HG03565 (cell line): Measurements from ENCODE around the gene SENP7.
A peak's percentile ranks its signal among the peaks of the same experiment; 100 is the strongest.
"Not testable (repeated sequence)": the region's sequence is repeated elsewhere in the genome, so short reads cannot be mapped to it uniquely, and the experiment has no call there.

Experiments
- ATAC-seq: cut with Tn5 transposase; IDR thresholded peaks from one replicate; pipeline ENCODE4 v1.9.1; 2021; ENCODE audit warnings: mild to moderate bottlenecking, moderate library complexity; ENCODE audit not compliant: unreplicated experiment

Gene SENP7

DNA sequence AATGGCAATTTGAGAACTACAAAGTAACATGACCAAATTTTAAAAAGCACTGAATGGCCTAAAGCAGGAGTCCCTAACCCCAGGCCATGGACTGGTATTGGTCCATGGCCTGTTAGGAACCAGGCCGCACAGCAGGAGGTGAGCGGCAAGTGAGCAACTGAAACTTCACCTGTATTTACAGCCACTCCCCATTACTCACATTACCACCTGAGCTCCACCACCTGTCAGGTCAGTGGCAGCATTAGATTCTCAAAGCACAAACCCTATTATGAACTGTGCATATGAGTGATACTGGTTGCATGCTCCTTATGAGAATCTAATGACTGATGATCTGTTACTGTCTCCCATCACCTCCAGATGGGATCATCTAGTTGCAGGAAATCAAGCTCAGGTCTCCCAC lies 48.8 kb downstream of the SENP7 start:
- ATAC-seq: no peak

DNA sequence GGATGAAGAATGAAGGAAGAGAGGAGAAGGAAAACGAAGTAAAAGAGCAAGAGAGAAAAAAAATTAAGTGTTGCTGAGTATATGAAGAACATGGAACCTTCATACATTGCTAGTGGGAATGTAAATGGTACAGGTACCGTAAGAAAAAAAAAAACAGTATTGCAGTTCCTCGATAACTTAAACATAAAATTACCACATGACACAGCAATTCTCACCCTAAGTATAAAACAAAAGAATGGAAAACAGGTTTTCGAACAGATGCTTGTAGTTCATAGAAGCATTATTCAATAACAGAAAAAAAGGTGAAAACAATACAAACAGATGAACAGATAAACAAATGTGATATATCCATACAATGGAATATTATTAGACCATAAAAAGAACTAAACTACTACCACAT lies 51.6 kb downstream of the SENP7 start:
- no peak for ATAC-seq

DNA sequence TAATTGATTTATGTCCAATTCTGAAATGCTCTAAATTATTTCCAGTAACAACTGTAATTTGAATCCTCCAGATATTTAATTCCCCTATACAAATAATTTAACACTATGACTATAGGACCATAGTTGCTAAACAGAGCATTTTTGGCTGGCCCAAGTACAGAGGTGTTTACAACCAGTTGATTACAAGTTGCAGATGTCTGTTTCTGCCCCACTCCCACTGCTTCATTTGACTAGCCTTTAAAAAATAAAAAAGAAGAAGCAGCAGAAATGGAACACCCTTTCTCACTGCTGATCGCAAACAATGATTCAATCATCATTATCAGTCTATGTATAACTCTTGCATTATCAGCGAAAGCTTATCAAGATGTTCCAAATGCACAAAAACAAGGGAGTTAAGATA lies 54.6 kb downstream of the SENP7 start:
- no peak for ATAC-seq

DNA sequence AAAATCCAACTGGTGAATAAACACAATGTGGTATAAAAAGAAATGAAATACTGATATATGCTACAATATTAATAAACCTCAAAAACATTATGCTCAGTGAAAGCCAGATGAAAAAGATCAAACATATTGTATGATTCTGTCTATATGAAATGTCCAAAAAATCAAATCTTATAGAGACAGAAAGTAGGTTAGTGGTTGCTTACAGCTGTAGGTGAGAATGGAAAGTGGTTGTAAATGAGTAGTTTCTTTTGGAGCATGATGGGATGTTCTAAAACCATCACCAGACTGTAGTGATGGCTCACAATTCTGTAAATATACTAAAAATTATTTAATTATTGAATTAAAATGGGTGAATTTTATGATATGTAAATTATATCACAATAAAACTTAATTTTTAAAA lies 58.4 kb downstream of the SENP7 start:
- ATAC-seq: no peak

DNA sequence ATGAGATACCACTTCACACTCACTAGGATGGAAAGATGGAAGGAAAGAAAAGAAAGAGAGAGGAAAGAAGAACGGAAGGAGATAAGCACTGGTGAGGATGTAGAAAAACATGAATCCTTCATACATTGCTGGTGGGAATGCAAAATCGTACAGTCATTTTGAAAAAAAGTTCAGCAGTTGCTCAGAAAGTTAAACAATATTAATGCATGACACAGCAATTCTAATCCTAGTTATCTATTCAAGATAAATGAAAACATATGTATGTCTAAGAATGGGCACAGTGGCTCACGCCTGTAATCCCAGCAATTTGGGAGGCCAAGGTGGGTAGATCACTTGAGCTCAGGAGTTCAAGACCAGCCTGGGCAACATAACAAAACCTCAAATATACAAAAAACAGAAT lies 59.1 kb downstream of the SENP7 start:
- ATAC-seq: no peak

DNA sequence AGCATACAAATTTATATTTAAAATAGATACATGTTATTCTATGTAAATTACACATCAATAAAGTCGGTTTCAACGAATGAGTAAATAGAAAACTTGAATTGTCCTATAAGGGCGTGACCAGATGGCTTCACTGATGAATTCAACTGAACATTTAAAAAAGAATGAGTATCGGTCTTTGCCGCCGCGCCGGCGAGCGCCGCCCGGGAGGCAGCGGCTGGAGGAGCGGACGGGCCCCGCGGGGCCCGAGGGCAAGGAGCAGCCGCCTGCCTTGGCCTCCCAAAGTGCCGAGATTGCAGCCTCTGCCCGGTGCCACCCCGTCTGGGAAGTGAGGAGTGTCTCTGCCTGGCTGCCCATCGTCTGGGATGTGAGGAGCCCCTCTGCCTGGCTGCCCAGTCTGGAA lies 74.4 kb downstream of the SENP7 start:
- not testable (repeated sequence) for ATAC-seq

DNA sequence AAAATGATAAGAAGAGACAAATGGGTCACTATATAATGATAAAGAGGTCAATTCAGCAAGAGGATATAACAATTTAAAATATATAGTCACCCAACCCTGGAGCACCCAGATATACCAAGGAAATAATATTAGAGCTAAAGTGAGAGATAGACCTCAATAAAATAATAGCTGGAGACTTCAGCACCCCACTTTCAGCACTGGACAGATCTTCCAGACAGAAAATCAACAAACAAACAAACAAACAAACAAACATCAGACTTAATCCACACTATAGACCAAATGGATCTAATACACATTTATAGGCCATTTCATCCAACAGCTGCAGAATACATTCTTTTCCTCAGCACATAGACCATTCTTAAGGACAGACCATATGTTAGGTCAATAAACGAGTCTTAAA lies 79.4 kb downstream of the SENP7 start:
- ATAC-seq: no peak

DNA sequence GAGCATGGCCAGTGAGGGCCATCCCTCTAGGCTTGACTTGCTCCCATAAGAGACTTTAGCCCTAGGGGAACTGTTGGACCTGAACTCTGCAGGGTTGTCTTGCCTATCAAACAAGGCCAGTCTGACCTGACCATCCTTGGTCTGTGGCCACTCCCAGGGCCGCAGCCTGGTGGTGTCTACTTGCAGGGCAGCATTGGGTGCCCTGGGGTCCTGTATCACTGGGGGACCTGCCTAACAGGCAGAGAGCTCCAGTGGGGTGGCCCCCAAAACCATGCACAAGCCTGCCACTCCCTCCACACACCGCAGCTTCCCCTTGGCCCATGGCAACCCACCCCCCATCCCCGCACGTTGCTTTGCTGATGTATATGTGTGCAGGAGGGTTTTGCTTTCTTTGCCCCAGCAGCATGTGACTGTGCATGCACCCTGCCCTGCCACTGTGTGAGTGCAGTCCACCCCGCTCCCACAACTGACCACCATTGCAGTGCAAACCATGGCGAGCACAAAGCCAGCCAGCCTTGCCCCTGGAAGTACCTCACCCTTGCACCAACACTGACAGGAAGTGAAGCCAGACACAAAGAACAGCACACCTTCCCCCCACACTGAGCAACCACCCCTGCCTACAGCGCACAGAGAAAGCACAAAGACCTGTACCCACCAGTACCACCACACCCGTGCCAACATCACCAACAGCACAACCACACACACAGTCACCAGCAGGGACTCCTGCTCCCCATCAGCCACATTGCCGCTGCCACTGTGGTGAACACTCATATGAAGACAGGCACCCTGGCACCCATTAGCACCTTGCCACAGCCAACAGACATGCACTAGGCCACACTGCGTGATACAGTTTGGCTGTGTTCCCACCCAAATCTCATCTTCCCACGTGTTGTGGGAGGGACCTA lies 88.8 kb downstream of the SENP7 start:
- no peak for ATAC-seq

DNA sequence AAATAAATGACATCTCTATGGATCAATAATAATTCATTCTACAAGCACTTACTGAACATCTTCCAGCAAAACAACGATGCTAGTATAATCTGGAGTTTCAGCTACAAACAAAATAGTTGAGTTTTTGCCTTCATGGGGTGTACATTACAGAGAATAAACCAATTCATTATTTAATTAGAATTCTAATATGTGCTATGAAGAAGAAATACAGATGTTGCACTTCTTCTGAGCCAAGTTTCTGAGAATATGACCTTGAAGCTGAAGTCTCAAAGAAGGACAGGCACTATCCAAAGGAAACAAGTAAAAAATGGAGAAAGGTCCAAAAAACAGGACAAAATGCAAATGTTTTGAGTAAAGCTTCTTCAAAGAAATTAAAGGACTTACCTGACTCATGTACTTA lies 94.2 kb downstream of the SENP7 start:
- no peak for ATAC-seq

DNA sequence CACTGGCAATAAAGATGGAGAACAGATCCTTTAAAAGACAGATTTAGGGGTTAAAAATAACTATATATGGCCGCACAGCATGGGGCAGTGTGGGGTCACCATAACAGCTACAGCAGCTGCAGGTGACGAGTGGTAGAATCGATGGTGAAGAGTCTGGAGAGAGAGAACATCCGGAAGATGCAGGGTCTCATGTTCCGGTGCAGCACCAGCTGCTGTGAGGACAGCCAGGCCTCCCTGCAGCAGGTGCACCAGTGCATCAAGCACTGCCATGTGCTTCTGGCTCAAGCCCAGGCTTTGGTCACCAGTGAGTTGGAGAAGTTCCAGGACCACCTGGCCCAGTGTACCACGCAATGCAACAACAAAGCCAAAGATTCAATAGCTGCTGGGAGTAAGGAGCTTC lies 98.9 kb downstream of the SENP7 start:
- no peak for ATAC-seq

DNA sequence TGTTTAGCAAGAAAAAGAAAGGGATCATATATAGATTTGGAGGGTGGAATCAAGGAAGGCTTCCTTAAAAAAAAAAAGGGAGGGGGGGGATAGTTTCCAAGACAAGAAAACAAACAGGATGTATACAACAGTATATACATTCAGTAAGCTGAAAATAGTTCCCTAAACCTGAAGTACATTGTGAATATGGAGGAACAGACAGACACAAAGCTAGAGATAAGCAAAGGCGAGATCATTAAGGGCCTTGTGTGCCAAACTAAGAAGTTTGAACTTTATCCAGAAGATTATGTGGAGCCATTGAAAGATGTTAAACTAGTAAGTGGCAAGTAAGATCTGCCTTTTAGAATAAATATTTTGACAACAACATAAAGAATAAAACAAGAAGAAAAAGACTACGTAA lies 99.4 kb downstream of the SENP7 start:
- no peak for ATAC-seq

DNA sequence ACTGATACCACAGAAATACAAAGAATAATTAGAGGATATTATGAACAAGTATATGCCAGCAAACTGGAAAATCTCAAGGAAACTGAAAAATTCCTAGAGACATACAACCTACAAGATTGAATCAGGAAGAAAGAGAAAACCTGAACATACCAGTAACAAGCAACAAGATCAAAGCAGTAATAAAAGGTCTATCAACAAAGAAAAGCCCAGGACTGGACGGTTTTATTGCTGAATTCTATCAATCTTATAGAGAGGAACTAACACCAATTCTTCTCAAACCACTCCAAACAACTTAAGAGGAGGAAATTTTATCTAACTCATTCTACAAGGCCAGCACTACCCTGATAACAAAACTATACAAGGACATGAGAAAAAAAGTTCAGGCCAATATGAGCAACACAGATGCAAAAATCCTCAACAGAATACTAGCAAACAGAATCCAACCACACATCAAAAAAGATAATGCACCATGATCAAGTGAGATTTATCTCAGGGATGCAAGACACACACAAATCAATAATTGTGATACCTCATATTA lies 121.5 kb downstream of the SENP7 start:
- ATAC-seq: no peak

DNA sequence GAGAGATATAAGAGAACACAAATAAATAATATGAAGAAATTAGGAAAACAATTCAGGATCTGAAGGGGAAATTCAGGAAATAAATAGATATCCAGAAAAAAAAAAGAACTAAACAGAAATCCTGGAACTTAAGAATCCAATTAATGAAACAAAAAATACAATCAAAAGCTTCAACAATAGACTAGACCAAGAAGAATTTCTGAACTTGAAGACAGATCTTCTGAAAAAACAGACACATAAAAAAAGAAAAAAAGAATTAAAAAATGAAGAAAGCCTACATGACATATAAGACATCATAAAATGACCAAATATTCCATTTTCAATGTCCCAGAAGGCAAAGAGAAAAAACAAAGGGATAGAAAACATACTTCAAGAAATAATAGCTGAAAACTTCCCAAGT lies 124.3 kb downstream of the SENP7 start:
- ATAC-seq: no peak

DNA sequence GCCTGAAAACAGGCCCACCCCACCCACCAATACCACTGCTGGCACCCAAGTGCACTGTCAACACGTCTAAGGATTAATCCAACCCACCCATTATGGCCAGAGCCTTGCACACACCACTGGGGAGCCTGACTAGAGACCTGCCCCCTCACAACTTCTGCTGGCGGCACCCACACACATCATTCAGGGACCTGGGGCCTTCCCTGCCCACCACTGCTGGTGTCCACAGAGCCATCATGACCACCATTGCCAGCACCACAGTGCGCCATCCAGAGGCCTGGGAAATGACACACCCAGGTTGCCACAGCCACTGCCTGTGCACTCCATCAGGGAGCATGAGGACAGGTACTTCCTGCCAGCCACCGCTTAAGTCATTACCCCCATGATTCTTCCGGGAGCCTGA lies 125.7 kb downstream of the SENP7 start:
- ATAC-seq: no peak

DNA sequence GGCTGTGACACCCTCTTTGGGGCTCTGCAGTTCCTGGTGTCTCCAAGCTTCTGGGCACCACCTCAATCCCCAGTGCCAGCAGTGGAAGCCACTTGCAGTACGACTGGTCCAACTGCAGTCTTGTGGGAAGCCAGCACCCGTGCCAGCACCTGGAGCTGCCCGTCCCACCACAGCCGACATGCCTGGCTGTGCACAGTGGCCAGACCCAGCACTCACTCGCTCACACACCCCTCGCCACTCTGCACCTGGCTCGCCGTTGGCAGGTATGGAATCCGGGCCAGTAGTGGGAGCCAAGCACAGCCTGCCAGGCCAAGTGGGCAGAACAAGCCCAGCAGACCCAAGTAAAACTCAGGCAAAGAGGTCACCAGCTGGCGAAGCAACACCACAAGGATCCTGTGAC lies 128.6 kb downstream of the SENP7 start:
- ATAC-seq: no peak

DNA sequence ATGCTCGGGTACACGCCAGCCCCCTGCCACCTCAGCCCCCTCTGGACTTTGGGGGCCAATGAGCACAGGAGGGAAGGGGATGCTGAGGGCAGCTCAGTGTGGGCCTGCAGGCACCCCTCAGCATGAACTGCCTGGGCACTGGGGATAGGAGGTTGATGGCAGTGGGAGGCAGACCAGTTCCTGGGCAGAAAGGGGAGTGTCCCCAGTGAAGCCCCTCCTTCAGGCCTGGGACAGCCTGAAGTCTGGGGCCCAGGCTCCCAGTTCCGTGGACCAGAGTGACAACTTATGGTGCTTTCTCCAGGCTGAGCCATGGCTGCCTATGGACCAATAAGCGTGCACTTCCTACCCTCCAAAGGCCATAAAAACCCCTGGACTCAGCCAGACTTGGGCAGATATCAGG lies 129.4 kb downstream of the SENP7 start:
- no peak for ATAC-seq

DNA sequence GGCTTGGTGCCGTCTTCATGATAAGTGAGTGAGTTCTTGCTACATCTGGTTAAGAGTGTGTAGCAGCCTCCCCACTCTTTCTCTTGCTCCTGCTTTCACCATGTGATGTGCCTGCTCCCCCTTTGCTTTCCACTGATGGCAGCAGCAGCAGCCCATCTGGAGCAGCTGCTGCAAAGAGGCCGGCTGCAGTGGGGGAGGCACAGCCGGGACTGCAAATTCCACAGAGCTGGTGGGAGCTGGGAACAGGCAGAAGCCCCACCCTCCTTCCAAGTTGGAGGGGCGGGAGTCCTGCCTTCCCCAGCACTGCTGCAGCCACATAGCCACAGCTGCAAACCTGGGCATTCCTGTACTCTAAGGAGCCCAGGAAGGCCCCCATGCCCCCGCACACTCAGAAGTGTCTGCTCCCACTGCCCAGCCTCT lies 129.8 kb downstream of the SENP7 start:
- ATAC-seq: no peak

DNA sequence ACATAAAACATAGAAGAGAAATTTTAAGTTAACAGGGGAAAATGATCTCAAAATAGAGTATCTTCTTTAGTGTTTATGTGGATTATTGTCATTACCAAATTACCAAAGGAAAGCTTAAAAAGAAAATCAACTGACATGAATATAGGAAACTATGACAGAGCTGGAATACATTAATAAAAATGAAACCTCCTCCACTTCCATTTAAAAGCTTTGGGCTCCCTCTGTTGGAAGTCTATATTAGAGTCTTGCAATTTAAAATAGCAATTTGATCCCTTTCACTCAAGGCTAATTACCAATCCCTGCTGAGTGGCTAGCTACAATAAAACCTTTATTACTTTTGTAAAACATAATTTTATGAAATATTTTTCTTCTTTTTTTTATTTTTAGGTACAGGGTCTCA lies 131.2 kb downstream of the SENP7 start:
- ATAC-seq: no peak

DNA sequence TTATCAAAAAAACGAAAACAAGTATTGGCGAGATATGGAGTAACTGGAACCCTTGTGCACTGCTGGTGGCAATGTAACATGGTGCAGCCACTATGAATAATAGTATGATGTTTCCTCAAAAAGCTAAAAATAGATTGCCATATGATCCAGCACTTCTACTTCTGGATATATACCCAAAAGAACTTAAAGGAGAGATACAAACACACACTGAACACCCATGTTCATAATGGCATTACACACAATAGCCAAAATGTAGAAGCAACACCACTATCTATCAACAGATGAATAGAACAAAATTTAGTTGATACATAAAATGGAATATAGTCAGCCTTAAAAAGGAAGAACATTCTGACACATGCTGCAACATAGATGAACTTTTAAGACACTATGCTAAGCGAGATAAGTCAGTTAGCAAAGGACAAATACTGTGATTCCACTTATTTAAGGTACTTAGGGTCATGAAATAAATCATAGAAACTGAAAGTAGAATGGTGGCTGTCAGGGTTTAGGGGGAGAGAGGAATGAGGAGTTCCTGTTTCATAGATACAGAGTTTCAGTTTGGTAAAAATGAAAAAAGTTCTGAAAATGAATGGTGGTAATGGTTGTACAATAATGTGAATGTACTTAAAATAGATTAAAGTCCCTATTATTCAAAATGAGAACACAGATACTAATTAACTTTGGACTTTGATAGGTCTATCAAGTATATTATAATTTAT lies 133.2 kb downstream of the SENP7 start:
- peak; percentile 92 for ATAC-seq

DNA sequence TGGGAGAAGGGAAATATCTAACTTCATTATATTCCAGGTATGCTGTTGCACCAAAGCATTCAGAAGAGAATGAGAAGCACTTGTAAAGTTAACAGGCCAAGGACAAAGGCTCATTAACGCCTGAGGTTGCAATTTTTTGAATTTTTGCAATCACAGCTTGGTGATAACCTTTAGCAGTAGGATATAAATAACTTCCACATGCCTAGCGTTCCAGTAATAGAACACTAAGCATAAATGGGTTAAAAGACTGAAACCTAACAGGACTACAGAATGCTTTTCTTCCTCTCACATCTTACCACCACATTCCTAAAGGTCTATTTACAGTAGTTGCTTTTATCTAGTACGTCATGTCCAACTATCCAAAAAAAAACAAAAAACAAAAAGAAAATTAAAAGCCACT lies 135.2 kb downstream of the SENP7 start:
- no peak for ATAC-seq

DNA sequence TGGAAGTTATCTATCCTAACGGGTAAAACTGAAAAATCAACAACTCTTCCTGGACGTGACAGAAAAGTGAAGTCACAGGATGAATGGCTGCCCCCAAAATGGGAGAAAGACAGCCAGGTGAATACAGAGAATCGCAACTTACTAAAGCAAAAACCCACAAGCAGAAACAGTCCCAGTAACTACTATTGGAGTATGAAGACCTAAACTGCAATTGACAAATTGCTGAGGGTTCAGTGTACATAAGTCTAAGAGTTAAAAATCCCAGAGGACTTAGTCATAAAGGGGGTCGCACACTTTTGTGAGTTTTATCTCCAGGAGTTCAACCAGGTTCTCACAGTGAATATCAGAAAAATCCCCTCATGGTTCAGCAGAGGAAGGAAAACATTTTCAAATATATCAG lies 135.8 kb downstream of the SENP7 start:
- no peak for ATAC-seq

DNA sequence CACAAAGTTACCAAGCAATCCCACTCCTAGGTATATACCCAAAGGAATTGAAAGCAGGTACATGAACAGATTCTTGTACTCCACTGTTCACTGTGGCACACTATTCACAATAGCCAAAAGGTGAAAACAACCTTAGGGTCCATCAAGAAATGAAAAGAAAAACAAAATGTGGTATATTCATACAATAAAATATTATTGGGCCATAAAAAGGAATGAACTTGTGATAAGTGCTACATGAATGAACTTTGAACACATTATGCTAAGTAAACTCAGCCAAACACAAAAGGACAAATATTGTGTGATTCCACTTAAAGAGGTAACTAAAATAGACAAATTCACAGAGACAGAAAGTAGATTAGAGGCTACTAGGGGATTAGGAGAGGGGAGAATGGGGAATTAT lies 137.4 kb downstream of the SENP7 start:
- ATAC-seq: no peak
